Left lobe of liver (tissue), 2 donors: ENCODE measurements around the gene PSTPIP2. TPM values are rescaled to one million over a fixed set of nuclear protein-coding genes. Genes with fewer than 3 reads are reported as not detected.
A peak's percentile ranks its signal among the peaks of the same experiment; 100 is the strongest.

Source experiments
- ATAC-seq: fragments of 200-7000 bp; cut with Tn5 transposase; one replicate; pipeline ENCODE4 v1.9.1; 2020; ENCODE audit warnings: mild to moderate bottlenecking, moderate library complexity
- DNase-seq: peaks from one replicate; pipeline ENCODE4 v3.0.0-alpha.2; 2020; ENCODE audit warnings: low spot score
- total RNA-seq: library from RNA; stranded (reverse); gene quantifications from one replicate; pipeline ENCODE4 v1.2.1, GENCODE V29; 2021
- donor health status: DM: no; HTN: no; CAD: no; lungs with moderate emphysema.
- donor health status: DM: no; HTN: yes; CAD: no.

Gene PSTPIP2
- total RNA-seq, 1 donor from 2014 or later, result 3.9 TPM

DNA sequence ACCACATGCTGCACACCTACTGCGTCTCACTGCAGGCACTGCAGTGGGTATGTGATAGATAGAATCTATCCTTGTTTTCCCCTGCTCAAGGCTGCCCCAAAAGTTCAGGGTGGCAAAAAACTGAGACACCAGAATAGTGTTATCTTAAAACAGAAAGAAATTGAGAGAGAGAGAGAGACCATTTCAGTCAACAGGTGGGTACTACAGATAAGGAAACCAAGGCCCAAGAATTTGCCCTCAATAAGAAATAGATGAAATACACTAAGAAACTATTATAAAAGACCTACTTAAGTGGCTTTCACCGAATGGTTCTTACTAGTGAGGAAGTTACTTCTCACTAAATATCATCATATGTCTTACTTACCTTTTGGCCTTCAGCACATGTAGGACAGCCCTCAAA is 132.8 kb downstream of the PSTPIP2 start:
- DNase-seq (no peak), ATAC-seq (no peak)

DNA sequence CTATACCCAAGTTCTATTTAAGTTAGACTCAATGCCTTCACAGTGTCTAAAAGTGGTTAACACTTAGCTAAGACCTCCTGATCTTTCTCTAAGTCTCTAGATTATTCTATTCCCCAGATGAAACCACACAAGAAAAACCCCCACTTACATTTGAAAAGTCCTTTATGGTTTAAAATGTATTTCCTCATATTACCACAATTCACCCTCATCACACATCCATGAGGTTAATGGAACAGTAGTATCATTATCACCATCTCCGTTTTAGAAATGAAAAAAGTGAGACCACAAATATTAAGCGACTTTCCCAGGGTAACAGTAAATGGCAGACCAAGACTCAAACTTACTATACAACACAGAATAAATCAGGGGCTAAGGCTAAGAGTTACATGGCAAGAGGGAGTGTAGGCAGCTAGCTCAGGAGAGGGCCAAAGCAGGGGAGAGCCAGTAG is 133.5 kb downstream of the PSTPIP2 start:
- ATAC-seq, result no peak
- no peak for DNase-seq

DNA sequence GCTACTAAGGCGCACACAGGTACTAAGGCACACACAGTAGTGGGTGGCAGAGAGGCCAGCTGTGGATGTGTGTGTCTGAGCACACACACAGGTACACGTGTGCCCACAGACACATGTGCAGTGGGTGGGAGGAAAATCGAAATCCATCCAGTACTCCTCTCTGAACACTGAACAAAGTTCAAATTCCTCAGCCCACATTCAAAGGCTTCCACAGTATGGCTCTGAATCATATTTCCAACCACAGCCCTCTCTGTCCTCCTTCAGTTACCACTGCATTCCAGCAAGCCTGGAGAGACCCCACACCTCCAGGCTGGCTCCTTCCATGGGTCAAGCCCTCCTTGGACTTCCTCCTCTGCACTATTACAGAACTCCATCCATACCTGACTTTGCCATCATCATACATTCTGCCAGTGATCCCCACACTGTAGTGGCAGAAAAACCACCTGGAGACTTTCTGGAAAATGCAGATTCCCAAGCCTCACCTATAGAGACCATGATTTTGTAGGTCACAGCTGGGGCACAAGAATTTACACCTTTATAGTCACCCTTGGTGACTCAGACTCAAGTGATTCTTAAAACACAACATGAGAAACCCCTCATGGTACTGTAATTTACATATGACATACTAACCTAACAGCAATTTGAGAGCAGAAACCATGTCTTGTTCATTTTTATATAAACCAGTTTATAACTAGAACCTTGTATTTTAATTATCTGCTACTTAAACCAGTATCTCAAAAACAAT is 136.3 kb downstream of the PSTPIP2 start:
- ATAC-seq (peak; percentile 73), DNase-seq (no peak)

Other genes with a start within 250 kb of the PSTPIP2 start
- 0.20 TPM for gene SIGLEC15, start 246.6 kb downstream of the PSTPIP2 start, total RNA-seq
- gene EPG5, start 104.9 kb downstream of the PSTPIP2 start, total RNA-seq, result 10.9 TPM
- 314 TPM for gene ATP5F1A, start 26.0 kb upstream of the PSTPIP2 start, total RNA-seq
- 4.1 TPM for gene HAUS1, start 32.1 kb upstream of the PSTPIP2 start, total RNA-seq